IMR-90 (cell line): ENCODE data around the gene SLC8A1. TPM values are rescaled to one million over a fixed set of nuclear protein-coding genes. Genes with fewer than 3 reads are reported as not detected.

Experiments
- ATAC-seq: fragments of 200-7000 bp; cut with Tn5 transposase; 2 replicates; pipeline ENCODE4 v1.9.1; 2020; ENCODE audit warnings: low read depth, mild to moderate bottlenecking, moderate library complexity
- BruUV-seq: library from RNA; stranded (reverse); fragments of 400-500 nt; replicated peaks from 2 replicates; lab custom pipeline; 2021; lab: Mats Ljungman, UMichigan
- CTCF ChIA-PET: fragments of 300-600 bp; formaldehyde crosslinking; extraction: SDS; loops from one replicate; lab custom pipeline; 2021; ENCODE audit warnings: antibody characterized with exemption; lab: Yijun Ruan, JAX
- POLR2A ChIA-PET: fragments of 300-600 bp; sonication (Branson Sonifier 250); formaldehyde crosslinking; loops from one replicate; lab custom pipeline; 2022; ENCODE audit warnings: antibody characterized with exemption; ENCODE audit not compliant: unreplicated experiment; lab: Charles Lee
- DNase-seq: peaks from one replicate; pipeline ENCODE4 v3.0.0; 2013
- H2AFZ ChIP-seq: replicated peaks from 2 replicates; pipeline ENCODE3; 2013; ENCODE audit warnings: low read length, mild to moderate bottlenecking; ENCODE audit not compliant: poor library complexity
- H2AK5ac ChIP-seq: 2 replicates; pipeline ENCODE4 v1.6.1; 2013; ENCODE audit warnings: low read depth, low read length, inconsistent platforms
- H2AK9ac ChIP-seq: replicated peaks from 2 replicates; pipeline ENCODE3; 2013; ENCODE audit warnings: mild to moderate bottlenecking, low read depth, low read length, moderate library complexity; ENCODE audit not compliant: poor library complexity
- H2BK120ac ChIP-seq: 2 replicates; pipeline ENCODE4 v1.6.1; 2013; ENCODE audit warnings: low read depth, low read length, inconsistent platforms
- H2BK15ac ChIP-seq: 3 replicates; pipeline ENCODE4 v1.6.1; 2013; ENCODE audit warnings: low read depth, low read length, inconsistent platforms
- H2BK20ac ChIP-seq: 2 replicates; pipeline ENCODE4 v1.6.1; 2013; ENCODE audit warnings: low read depth, mild to moderate bottlenecking, inconsistent platforms, low read length, moderate library complexity
- H2BK5ac ChIP-seq: 2 replicates; pipeline ENCODE4 v1.6.1; 2013; ENCODE audit warnings: mild to moderate bottlenecking, low read depth, low read length, inconsistent platforms; ENCODE audit not compliant: poor library complexity, severe bottlenecking
- H3K14ac ChIP-seq: replicated peaks from 2 replicates; pipeline ENCODE4 v1.6.1; 2013; ENCODE audit warnings: low read depth, low read length, inconsistent platforms
- H3K18ac ChIP-seq: 2 replicates; pipeline ENCODE4 v1.6.1; 2013; ENCODE audit warnings: low read depth, low read length, control low read depth
- H3K23ac ChIP-seq: 2 replicates; pipeline ENCODE4 v1.6.1; 2013; ENCODE audit warnings: low read depth, low read length, inconsistent platforms
- H3K27ac ChIP-seq: 2 replicates; pipeline ENCODE4 v1.5.1; 2013; ENCODE audit warnings: mild to moderate bottlenecking, control low read depth, low read length; ENCODE audit not compliant: insufficient read depth
- H3K27me3 ChIP-seq: 2 replicates; pipeline ENCODE4 v1.6.1; 2013; ENCODE audit warnings: low read length; ENCODE audit not compliant: control insufficient read depth, insufficient read depth
- H3K36me3 ChIP-seq: 2 replicates; pipeline ENCODE4 v1.6.1; 2013; ENCODE audit warnings: low read length, mixed read lengths; ENCODE audit not compliant: control insufficient read depth, insufficient read depth
- H3K4ac ChIP-seq: 2 replicates; pipeline ENCODE4 v1.6.1; 2013; ENCODE audit warnings: low read depth, low read length, inconsistent platforms
- H3K4me1 ChIP-seq: 2 replicates; pipeline ENCODE4 v1.6.1; 2013; ENCODE audit warnings: low read length, mixed read lengths; ENCODE audit not compliant: control insufficient read depth, insufficient read depth
- H3K4me2 ChIP-seq: 2 replicates; pipeline ENCODE4 v1.6.1; 2013; ENCODE audit warnings: low read depth, mild to moderate bottlenecking, control low read depth, low read length, moderate library complexity
- H3K4me3 ChIP-seq: 2 replicates; pipeline ENCODE4 v1.5.1; 2013; ENCODE audit warnings: low read depth, mild to moderate bottlenecking, control low read depth, low read length, moderate library complexity; ENCODE audit not compliant: insufficient read depth
- H3K56ac ChIP-seq: 2 replicates; pipeline ENCODE4 v1.6.1; 2013; ENCODE audit warnings: low read length, inconsistent platforms; ENCODE audit not compliant: insufficient read depth; ENCODE audit errors: extremely low read depth
- H3K79me1 ChIP-seq, 2 experiments: 2 replicates each; pipeline ENCODE4 v1.6.1; 2013; ENCODE audit warnings: low read length in 2 of 2, inconsistent platforms in 1 of 2, low read depth in 1 of 2
- H3K9ac ChIP-seq: 2 replicates; pipeline ENCODE4 v1.6.1; 2013; ENCODE audit warnings: low read depth, low read length, control low read depth
- H3K9me1 ChIP-seq: 2 replicates; pipeline ENCODE4 v1.6.1; 2013; ENCODE audit warnings: low read length, inconsistent platforms; ENCODE audit not compliant: insufficient read depth
- H3K9me3 ChIP-seq: 2 replicates; pipeline ENCODE4 v1.6.1; 2013; ENCODE audit warnings: low read length; ENCODE audit not compliant: control insufficient read depth, insufficient read depth
- H4K20me1 ChIP-seq: 2 replicates; pipeline ENCODE4 v1.6.1; 2013; ENCODE audit warnings: low read length, inconsistent platforms; ENCODE audit not compliant: insufficient read depth
- H4K5ac ChIP-seq: 2 replicates; pipeline ENCODE4 v1.6.1; 2013; ENCODE audit warnings: mild to moderate bottlenecking, low read depth, low read length, control low read depth
- H4K8ac ChIP-seq, 2 experiments: 2 replicates each; pipeline ENCODE4 v1.6.1; 2013; ENCODE audit warnings: low read depth in 2 of 2, low read length in 2 of 2, control low read depth in 1 of 2, inconsistent platforms in 1 of 2
- H4K91ac ChIP-seq: 2 replicates; pipeline ENCODE4 v1.6.1; 2013; ENCODE audit warnings: low read depth, low read length, inconsistent platforms; ENCODE audit not compliant: insufficient read depth
- CEBPB ChIP-seq: IDR thresholded peaks from 2 replicates; pipeline ENCODE4 v1.6.1; 2012; ENCODE audit warnings: low read depth, low read length, improper control_type of control experiment
- CHD1 ChIP-seq: IDR thresholded peaks from 2 replicates; pipeline ENCODE4 v1.6.1; 2012; ENCODE audit warnings: low read depth, low read length, improper control_type of control experiment
- MAZ ChIP-seq: IDR thresholded peaks from 2 replicates; pipeline ENCODE4 v1.6.1; 2012; ENCODE audit warnings: low read depth, mild to moderate bottlenecking, low read length, improper control_type of control experiment, moderate library complexity, borderline replicate concordance
- MXI1 ChIP-seq: IDR thresholded peaks from 2 replicates; pipeline ENCODE4 v1.6.1; 2012; ENCODE audit warnings: low read depth, mild to moderate bottlenecking, low read length, moderate library complexity, borderline replicate concordance
- NFE2L2 ChIP-seq: fragments of 150-350 bp; IDR thresholded peaks from 2 replicates; pipeline ENCODE4 v1.6.1; 2016; ENCODE audit warnings: low read depth, mild to moderate bottlenecking, low read length
- RAD21 ChIP-seq: IDR thresholded peaks from 2 replicates; pipeline ENCODE4 v1.6.1; 2012; ENCODE audit warnings: low read length, improper control_type of control experiment
- RCOR1 ChIP-seq: IDR thresholded peaks from 2 replicates; pipeline ENCODE4 v1.6.1; 2012; ENCODE audit warnings: mild to moderate bottlenecking, low read length, improper control_type of control experiment; ENCODE audit not compliant: insufficient replicate concordance
- dilution Hi-C: fragments of 300-500 bp; cut with HindIII; formaldehyde crosslinking; loops from one replicate; pipeline ENCODE4 v1.14.3; 2018; ENCODE audit warnings: low sequenced_read_pairs; ENCODE audit not compliant: unreplicated experiment
- in situ Hi-C: fragments of 300-500 bp; cut with MboI; formaldehyde crosslinking; loops from 3 replicates; pipeline ENCODE4 v1.14.3; 2019; ENCODE audit warnings: low sequenced_read_pairs, inconsistent platforms, mixed read lengths
- intact Hi-C: fragments of 100-400 bp; cut with micrococcal nuclease; formaldehyde crosslinking; loops from 2 replicates; pipeline ENCODE4 v1.10.0; 2022
- polyA plus RNA-seq, 3 experiments: library from polyadenylated mRNA; depleted of rRNA; stranded (reverse); fragments of >200 nt; gene quantifications; 2 replicates each; pipeline ENCODE4 v1.2.3, GENCODE V29; 2012; ENCODE audit warnings: low replicate concordance in 1 of 3
- total RNA-seq: library from RNA; depleted of rRNA; stranded (reverse); fragments of >200 nt; gene quantifications from 2 replicates; pipeline ENCODE4 v1.2.3, GENCODE V29; 2012
- TF ChIP-seq, protein P1 (sequence below): fragments of 150-350 bp; IDR thresholded peaks from 2 replicates; pipeline ENCODE4 v1.6.1; 2017; ENCODE audit warnings: mild to moderate bottlenecking, antibody characterized with exemption, low read length, low read depth

The SLC8A1 gene
- total and polyA plus RNA-seq, 2 of the 4 experiments (the other 2 are of a cell fraction): 7.7 to 57.0 TPM

DNA sequence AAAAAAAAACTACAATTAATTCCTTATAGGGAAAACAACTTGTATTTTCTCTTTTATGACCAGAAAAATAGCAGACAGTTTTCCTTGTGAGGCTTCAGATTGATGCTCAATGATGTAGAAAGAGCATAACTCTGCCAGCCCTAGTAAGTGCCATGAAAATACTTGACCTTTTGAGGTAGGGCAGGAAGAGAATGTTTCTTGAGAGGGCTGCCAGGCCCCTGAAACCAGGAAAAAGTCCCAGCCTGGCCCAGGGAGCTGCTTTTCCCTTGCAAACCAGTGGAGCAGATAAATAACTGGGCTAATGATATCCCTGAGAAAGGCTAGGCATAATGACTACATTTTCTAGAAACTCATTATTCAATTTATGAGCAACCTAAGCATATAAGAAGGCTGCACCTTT lies 126.8 kb downstream of the SLC8A1 start:
- H3K14ac ChIP-seq: no peak overlapping the region; the same call in 1 of the 2 replicates

More for the DNA sequence above, 126.8 kb downstream of the SLC8A1 start:
- Histone ChIP-seq H3K79me1 (peaks cover 17 to 19% of the 10 kb centered on the region in 2 experiments; a peak in 3 of 4 replicates), H2AFZ (no peak overlapping the region), H4K20me1 (no peaks in the 10 kb centered on the region), H3K56ac (no peak overlapping the region), H2AK5ac (no peak overlapping the region), H2BK5ac (no peak overlapping the region), H3K27me3 (no peaks in the 10 kb centered on the region), H3K27ac (no peak overlapping the region), H2AK9ac (no peak overlapping the region), H2BK15ac (no peak overlapping the region), H3K4me3 (no peak overlapping the region), H2BK120ac (no peak overlapping the region), H3K9me1 (peaks cover 7% of the 10 kb centered on the region), H3K9ac (no peak overlapping the region), H4K91ac (no peak overlapping the region), H4K8ac (no peak overlapping the region), H3K36me3 (no peaks in the 10 kb centered on the region), H3K4ac (peak overlapping the region; percentile 10; the same call in 1 of the 2 replicates), H2BK20ac (no peak overlapping the region), H3K9me3 (no peaks in the 10 kb centered on the region), H3K18ac (peak overlapping the region; percentile 74; the same call in 1 of the 2 replicates), H3K4me2 (no peak overlapping the region), H3K23ac (no peak overlapping the region; the same call in 1 of the 2 replicates), H4K5ac (no peak overlapping the region), H3K4me1 (peaks cover 8% of the 10 kb centered on the region)
- ATAC-seq: no peak
- no peak for TF ChIP-seq CHD1
- TF ChIP-seq, protein P1, sequence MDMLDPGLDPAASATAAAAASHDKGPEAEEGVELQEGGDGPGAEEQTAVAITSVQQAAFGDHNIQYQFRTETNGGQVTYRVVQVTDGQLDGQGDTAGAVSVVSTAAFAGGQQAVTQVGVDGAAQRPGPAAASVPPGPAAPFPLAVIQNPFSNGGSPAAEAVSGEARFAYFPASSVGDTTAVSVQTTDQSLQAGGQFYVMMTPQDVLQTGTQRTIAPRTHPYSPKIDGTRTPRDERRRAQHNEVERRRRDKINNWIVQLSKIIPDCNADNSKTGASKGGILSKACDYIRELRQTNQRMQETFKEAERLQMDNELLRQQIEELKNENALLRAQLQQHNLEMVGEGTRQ: no peak
- no peak for TF ChIP-seq RCOR1
- no peak for TF ChIP-seq NFE2L2
- no peak for TF ChIP-seq MXI1
- no peak for TF ChIP-seq MAZ
- TF ChIP-seq RAD21: no peak
- TF ChIP-seq CEBPB: no peak
- ChIA-PET POLR2A (no interaction called here), CTCF (no interaction called here)
- no peak for DNase-seq
- BruUV-seq: no TSS peak
- in situ Hi-C loops (no loop called here), intact Hi-C loops (no loop called here), dilution Hi-C loops (no loop called here)
